ENCODE data around the gene NPIPB6. TPM values are rescaled to one million over a fixed set of nuclear protein-coding genes. Genes with fewer than 3 reads are reported as not detected.
A peak's percentile ranks its signal among the peaks of the same experiment; 100 is the strongest.

NPIPB6 gene
- total RNA-seq, 3 donors from 2014 or later (not counting 1 experiment from before 2014, with no cell fraction given) = 4.1 to 5.7 TPM; not detected in 1

DNA sequence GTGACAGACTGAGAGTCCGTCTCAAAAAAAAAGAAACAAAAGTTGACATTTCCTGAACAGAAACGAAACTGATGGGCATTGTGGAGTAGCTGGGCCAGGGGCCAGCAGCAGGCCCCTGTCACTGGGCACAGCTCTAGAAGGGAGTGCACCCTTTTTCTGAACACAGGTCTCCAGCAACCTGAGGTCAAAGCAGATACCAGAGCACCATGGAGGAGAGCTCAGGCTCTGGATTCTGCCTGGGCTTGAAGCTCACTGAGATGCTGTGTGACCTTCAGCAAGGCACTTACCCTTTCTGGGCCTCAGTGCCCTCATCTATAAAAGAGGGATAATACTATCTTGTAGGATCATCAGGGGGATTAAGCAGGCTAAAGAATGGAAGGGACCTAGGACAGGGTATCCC, 66.0 kb downstream of the NPIPB6 start:
- peaks cover 9% of the 10 kb centered on the region for H3K36me3 ChIP-seq (ENCODE audit: control insufficient read depth, insufficient read depth, low read length)
- H3K4me3 ChIP-seq (ENCODE audit: low read length) = no peak overlapping the region
- no peaks in the 10 kb centered on the region for H3K9me3 Mint-ChIP-seq
- H3K36me3 Mint-ChIP-seq = no peaks in the 10 kb centered on the region
- DNase-seq (no peak), ATAC-seq (no peak)
- TF ChIP-seq, protein P1, sequence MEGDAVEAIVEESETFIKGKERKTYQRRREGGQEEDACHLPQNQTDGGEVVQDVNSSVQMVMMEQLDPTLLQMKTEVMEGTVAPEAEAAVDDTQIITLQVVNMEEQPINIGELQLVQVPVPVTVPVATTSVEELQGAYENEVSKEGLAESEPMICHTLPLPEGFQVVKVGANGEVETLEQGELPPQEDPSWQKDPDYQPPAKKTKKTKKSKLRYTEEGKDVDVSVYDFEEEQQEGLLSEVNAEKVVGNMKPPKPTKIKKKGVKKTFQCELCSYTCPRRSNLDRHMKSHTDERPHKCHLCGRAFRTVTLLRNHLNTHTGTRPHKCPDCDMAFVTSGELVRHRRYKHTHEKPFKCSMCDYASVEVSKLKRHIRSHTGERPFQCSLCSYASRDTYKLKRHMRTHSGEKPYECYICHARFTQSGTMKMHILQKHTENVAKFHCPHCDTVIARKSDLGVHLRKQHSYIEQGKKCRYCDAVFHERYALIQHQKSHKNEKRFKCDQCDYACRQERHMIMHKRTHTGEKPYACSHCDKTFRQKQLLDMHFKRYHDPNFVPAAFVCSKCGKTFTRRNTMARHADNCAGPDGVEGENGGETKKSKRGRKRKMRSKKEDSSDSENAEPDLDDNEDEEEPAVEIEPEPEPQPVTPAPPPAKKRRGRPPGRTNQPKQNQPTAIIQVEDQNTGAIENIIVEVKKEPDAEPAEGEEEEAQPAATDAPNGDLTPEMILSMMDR (IDR thresholded peaks at IDR 0.05) = no peak
- peaks cover 72 to 78% of the 10 kb centered on the region in 2 donors for H3K4me1 Mint-ChIP-seq
- whole genome bisulfite sequencing (ENCODE audit: insufficient coverage) = 6% methylated on average over 2 of the region's 2 CpGs
- peak overlapping the region; percentile 81 for H3K4me3 Mint-ChIP-seq
- peaks cover 83% of the 10 kb centered on the region for H3K4me1 ChIP-seq (ENCODE audit: control insufficient read depth, insufficient read depth, low read length)
- peak overlapping the region; percentile 47 for H3K27ac ChIP-seq (ENCODE audit: low read length)
- no peaks in the 10 kb centered on the region for H3K27me3 Mint-ChIP-seq (ENCODE audit: low read depth in 2 of 2)
- no peaks in the 10 kb centered on the region for H3K9me3 ChIP-seq (ENCODE audit: control insufficient read depth, insufficient read depth, low read length)
- peak overlapping the region; percentile 84 to 89 for H3K27ac Mint-ChIP-seq
- H3K27me3 ChIP-seq (ENCODE audit: control insufficient read depth, insufficient read depth, low read length) = no peaks in the 10 kb centered on the region
- intact Hi-C loops (cut with micrococcal nuclease) = no loop called here

DNA sequence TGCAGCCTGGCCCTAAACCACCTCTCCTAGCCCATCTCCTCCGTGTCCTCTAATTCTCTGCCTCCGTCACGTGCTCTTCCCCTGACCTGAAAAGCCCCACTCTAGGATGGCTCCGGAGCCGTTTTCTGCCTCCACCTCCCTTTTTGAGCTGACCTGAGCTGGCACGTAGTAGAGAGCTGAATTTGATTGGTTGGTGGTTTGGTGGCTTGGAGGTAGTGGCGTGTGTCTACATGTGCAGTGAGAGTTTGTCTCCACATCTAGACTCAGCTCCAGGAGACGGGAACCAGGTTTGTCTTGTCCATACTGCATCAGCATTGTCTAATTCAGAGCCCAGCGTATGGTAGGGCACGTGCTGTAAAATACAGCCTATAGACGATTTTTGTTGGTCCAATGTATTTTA, 68.0 kb downstream of the NPIPB6 start:
- ATAC-seq = no peak
- H3K4me3 Mint-ChIP-seq = peak overlapping the region; percentile 86

DNA sequence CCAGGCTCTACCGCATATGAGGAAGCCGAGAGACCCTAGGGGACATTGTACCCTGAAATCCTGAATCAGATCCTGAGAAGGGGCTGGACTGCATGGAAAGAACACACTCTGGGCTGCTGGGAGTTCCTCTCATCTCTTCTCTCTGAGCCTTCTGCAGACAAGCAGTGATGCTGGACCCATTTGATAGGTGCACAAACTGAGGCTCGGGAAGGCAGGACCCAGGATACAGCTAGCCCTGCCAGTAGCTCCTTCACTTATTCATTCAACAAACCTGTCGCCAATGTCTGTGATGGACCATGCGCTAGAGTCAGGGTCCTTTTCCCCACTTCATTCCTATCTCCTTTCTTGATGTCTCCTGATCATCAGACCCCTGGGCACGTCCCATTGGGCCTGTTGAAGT, 69.1 kb downstream of the NPIPB6 start:
- Mint-ChIP-seq H3K9me3 (no peaks in the 10 kb centered on the region), H3K27ac (peak overlapping the region; percentile 58 to 85), H3K27me3 (ENCODE audit: low read depth in 2 of 2) (no peaks in the 10 kb centered on the region), H3K4me3 (peak overlapping the region; percentile 86), H3K36me3 (no peaks in the 10 kb centered on the region), H3K4me1 (peaks cover 69 to 74% of the 10 kb centered on the region in 2 donors)
- TF ChIP-seq, protein P1 (IDR thresholded peaks at IDR 0.05) = no peak
- no peak for ATAC-seq
- H3K36me3 ChIP-seq (ENCODE audit: control insufficient read depth, insufficient read depth, low read length) = peaks cover 3% of the 10 kb centered on the region
- DNase-seq = peak in 1 of 2 donors; percentile 14
- intact Hi-C loops (cut with micrococcal nuclease) = loop anchor here (5.0 kb wide), 2 partner anchors 82 to 152 kb away; partner anchors contain the start of gene XPO6
- H3K27ac ChIP-seq (ENCODE audit: low read length) = no peak overlapping the region
- H3K27me3 ChIP-seq (ENCODE audit: control insufficient read depth, insufficient read depth, low read length) = no peaks in the 10 kb centered on the region
- peak overlapping the region; percentile 96 for H3K4me3 ChIP-seq (ENCODE audit: low read length)
- 90% methylated on average over 6 of the region's 6 CpGs for WGBS (ENCODE audit: insufficient coverage)
- peaks cover 82% of the 10 kb centered on the region for H3K4me1 ChIP-seq (ENCODE audit: control insufficient read depth, insufficient read depth, low read length)
- H3K9me3 ChIP-seq (ENCODE audit: control insufficient read depth, insufficient read depth, low read length) = no peaks in the 10 kb centered on the region

More for the DNA sequence above, 68.0 kb downstream of the NPIPB6 start:
- intact Hi-C loops (cut with micrococcal nuclease) = no loop called here
- no peaks in the 10 kb centered on the region for H3K9me3 ChIP-seq (ENCODE audit: control insufficient read depth, insufficient read depth, low read length)
- H3K36me3 ChIP-seq (ENCODE audit: control insufficient read depth, insufficient read depth, low read length) = peaks cover 3% of the 10 kb centered on the region
- no peak for DNase-seq
- 74% methylated on average over 11 of the region's 11 CpGs for WGBS (ENCODE audit: insufficient coverage)
- Mint-ChIP-seq H3K4me1 (peaks cover 68 to 72% of the 10 kb centered on the region in 2 donors), H3K36me3 (no peaks in the 10 kb centered on the region), H3K27ac (peak overlapping the region; percentile 71 to 85), H3K9me3 (no peaks in the 10 kb centered on the region), H3K27me3 (ENCODE audit: low read depth in 2 of 2) (no peaks in the 10 kb centered on the region)
- no peak overlapping the region for H3K4me3 ChIP-seq (ENCODE audit: low read length)
- H3K27me3 ChIP-seq (ENCODE audit: control insufficient read depth, insufficient read depth, low read length) = no peaks in the 10 kb centered on the region
- no peak overlapping the region for H3K27ac ChIP-seq (ENCODE audit: low read length)
- H3K4me1 ChIP-seq (ENCODE audit: control insufficient read depth, insufficient read depth, low read length) = peaks cover 76% of the 10 kb centered on the region
- TF ChIP-seq, protein P1 (IDR thresholded peaks at IDR 0.05) = no peak

DNA sequence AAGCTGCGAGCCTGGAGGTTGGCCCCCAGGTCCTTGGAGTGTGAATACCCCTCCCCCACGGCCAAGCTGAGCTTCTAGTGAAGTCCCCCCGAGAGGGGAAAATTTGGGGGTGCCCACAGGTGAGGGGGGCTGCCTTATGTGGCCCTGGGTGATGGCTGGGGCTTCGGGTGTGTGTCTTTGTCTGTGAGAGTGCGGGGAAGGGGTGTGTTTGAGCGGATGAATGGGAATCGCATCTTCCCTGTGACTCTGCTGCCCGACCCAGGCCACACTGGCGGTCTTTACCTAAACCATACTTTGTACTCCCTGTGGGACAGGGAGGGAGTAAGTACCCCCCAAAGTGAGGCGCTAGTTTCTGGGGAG, 69.7 kb downstream of the NPIPB6 start:
- H3K27ac ChIP-seq (ENCODE audit: low read length) = peak overlapping the region; percentile 7

More for the DNA sequence above, 69.7 kb downstream of the NPIPB6 start:
- H3K9me3 ChIP-seq (ENCODE audit: control insufficient read depth, insufficient read depth, low read length) = no peaks in the 10 kb centered on the region
- Mint-ChIP-seq H3K4me3 (peak overlapping the region; percentile 86), H3K4me1 (peaks cover 73 to 78% of the 10 kb centered on the region in 2 donors), H3K9me3 (no peaks in the 10 kb centered on the region), H3K27me3 (ENCODE audit: low read depth in 2 of 2) (no peaks in the 10 kb centered on the region), H3K36me3 (no peaks in the 10 kb centered on the region), H3K27ac (peak overlapping the region; percentile 58 to 85)
- peaks cover 3% of the 10 kb centered on the region for H3K36me3 ChIP-seq (ENCODE audit: control insufficient read depth, insufficient read depth, low read length)
- no peaks in the 10 kb centered on the region for H3K27me3 ChIP-seq (ENCODE audit: control insufficient read depth, insufficient read depth, low read length)
- H3K4me3 ChIP-seq (ENCODE audit: low read length) = peak overlapping the region; percentile 96
- TF ChIP-seq, protein P1 (IDR thresholded peaks at IDR 0.05) = no peak
- no peak for ATAC-seq
- intact Hi-C loops (cut with micrococcal nuclease) = loop anchor here (2.0 to 5.0 kb wide), 3 partner anchors 15 to 151 kb away; partner anchors contain the start of gene XPO6
- no peak for DNase-seq
- H3K4me1 ChIP-seq (ENCODE audit: control insufficient read depth, insufficient read depth, low read length) = peaks cover 84% of the 10 kb centered on the region
- 35% methylated on average over 7 of the region's 10 CpGs for WGBS (ENCODE audit: insufficient coverage)

Data from natural killer cell (primary cell).